Measurements from ENCODE around the gene CELA3B.

Gene CELA3B

GRCh38 chr1:21946836-21947587 lies 29.8 kb upstream of the CELA3B start:
- no peak for DNase-seq (ENCODE audit: low read depth)
- no peak for TF ChIP-seq CTCF (IDR thresholded peaks at IDR 0.05; ENCODE audit: insufficient read depth, low read depth, low read length, missing control alignments)
- H3K4me3 ChIP-seq (ENCODE audit: low read depth, low read length): no peak overlapping the region

- no peak overlapping the region for H3K4me3 ChIP-seq (ENCODE audit: low read depth, low read length)
- DNase-seq (ENCODE audit: low read depth): no peak
- TF ChIP-seq CTCF (IDR thresholded peaks at IDR 0.05; ENCODE audit: insufficient read depth, low read depth, low read length, missing control alignments): no peak
These were observed 26.1 kb upstream of the CELA3B start for GRCh38 chr1:21950734-21951133.

GRCh38 chr1:21951226-21951870 lies 25.5 kb upstream of the CELA3B start:
- no peak overlapping the region for H3K4me3 ChIP-seq (ENCODE audit: low read depth, low read length)
- TF ChIP-seq CTCF (IDR thresholded peaks at IDR 0.05; ENCODE audit: insufficient read depth, low read depth, low read length, missing control alignments): no peak
- DNase-seq (ENCODE audit: low read depth): no peak

- DNase-seq (ENCODE audit: low read depth): no peak
- TF ChIP-seq CTCF (IDR thresholded peaks at IDR 0.05; ENCODE audit: insufficient read depth, low read depth, low read length, missing control alignments): no peak
- no peak overlapping the region for H3K4me3 ChIP-seq (ENCODE audit: low read depth, low read length)
These were observed 23.9 kb upstream of the CELA3B start for GRCh38 chr1:21952786-21953520.

- no peak for DNase-seq (ENCODE audit: low read depth)
- H3K4me3 ChIP-seq (ENCODE audit: low read depth, low read length): no peak overlapping the region
- TF ChIP-seq CTCF (IDR thresholded peaks at IDR 0.05; ENCODE audit: insufficient read depth, low read depth, low read length, missing control alignments): no peak
These were observed 21.8 kb upstream of the CELA3B start for GRCh38 chr1:21955058-21955457.

GRCh38 chr1:21955501-21956281 lies 21.1 kb upstream of the CELA3B start:
- no peak for TF ChIP-seq CTCF (IDR thresholded peaks at IDR 0.05; ENCODE audit: insufficient read depth, low read depth, low read length, missing control alignments)
- DNase-seq (ENCODE audit: low read depth): peak; percentile 43
- H3K4me3 ChIP-seq (ENCODE audit: low read depth, low read length): no peak overlapping the region

Data from GM12865 (cell line).